Endothelial cell of umbilical vein (primary cell): ENCODE data around the gene NUS1. TPM values are rescaled to one million over a fixed set of nuclear protein-coding genes. Genes with fewer than 3 reads are reported as not detected.

Experiments
- BruUV-seq: library from RNA; stranded (reverse); fragments of 400-500 nt; replicated peaks from 2 replicates; lab custom pipeline; 2021; lab: Mats Ljungman, UMichigan
- CTCF ChIA-PET: fragments of 300-600, 350-600 bp; sonication (Branson Sonifier 250); formaldehyde crosslinking; loops from one replicate; lab custom pipeline; 2021; ENCODE audit warnings: antibody characterized with exemption, inconsistent platforms; lab: Charles Lee
- POLR2A ChIA-PET: fragments of 300-600, 350-600 bp; sonication (Branson Sonifier 250); formaldehyde crosslinking; loops from one replicate; lab custom pipeline; 2021; ENCODE audit warnings: antibody characterized with exemption, inconsistent platforms; lab: Charles Lee
- DNase-seq: peaks from one replicate; pipeline ENCODE4 v3.0.0-alpha.2; 2011; ENCODE audit warnings: low read depth, low spot score
- FAIRE-seq: peaks from 2 replicates; lab custom pipeline; 2011; peaks lifted over from hg19 to GRCh38; lab: Jason Lieb, UNC
- H2AFZ ChIP-seq: 2 replicates; pipeline ENCODE4 v1.6.0; 2012; ENCODE audit warnings: low read depth, low read length, control low read depth, inconsistent platforms
- H3K27ac ChIP-seq: 2 replicates; pipeline ENCODE4 v1.5.1; 2011; ENCODE audit warnings: low read depth, mild to moderate bottlenecking, control low read depth, low read length, moderate library complexity; ENCODE audit not compliant: insufficient read depth
- H3K27me3 ChIP-seq, 2 experiments: 2 replicates each; pipeline versions ENCODE4 v1.6.0 to v1.6.1; 2011; ENCODE audit warnings: low read length in 2 of 2, mixed read lengths in 1 of 2; ENCODE audit not compliant: control insufficient read depth in 2 of 2, insufficient read depth in 2 of 2
- H3K36me3 ChIP-seq, 2 experiments: 2 replicates in 1 of 2; 3 replicates in 1 of 2; pipeline ENCODE4 v1.5.1; 2011; ENCODE audit warnings: low read length in 2 of 2, mild to moderate bottlenecking in 1 of 2, moderate library complexity in 1 of 2; ENCODE audit not compliant: control insufficient read depth in 2 of 2, insufficient read depth in 2 of 2; ENCODE audit errors: extremely low read depth in 1 of 2
- H3K4me1 ChIP-seq: 3 replicates; pipeline ENCODE4 v1.5.1; 2011; ENCODE audit warnings: mild to moderate bottlenecking, low read length; ENCODE audit not compliant: control insufficient read depth, insufficient read depth; ENCODE audit errors: extremely low read depth
- H3K4me2 ChIP-seq: 2 replicates; pipeline ENCODE4 v1.6.1; 2011; ENCODE audit warnings: low read length, control low read depth, mixed read lengths; ENCODE audit not compliant: insufficient read depth
- H3K4me3 ChIP-seq, 3 experiments: fragments of 200-600 bp in 1 of 3; sonication (generic), shearing (Covaris generic) in 1 of 3; replicated peaks in 1 of 3; 2 replicates each; pipeline ENCODE4 v1.5.1; 2011 to 2016; ENCODE audit warnings: control low read depth in 3 of 3, low read length in 3 of 3, mild to moderate bottlenecking in 2 of 3, inconsistent platforms in 1 of 3, low read depth in 1 of 3, moderate library complexity in 1 of 3; ENCODE audit not compliant: insufficient read depth in 1 of 3
- H3K79me2 ChIP-seq: 2 replicates; pipeline ENCODE4 v1.6.0; 2012; ENCODE audit warnings: low read length, inconsistent platforms; ENCODE audit not compliant: control insufficient read depth, insufficient read depth
- H3K9ac ChIP-seq: replicated peaks from 2 replicates; pipeline ENCODE3; 2011; ENCODE audit warnings: low read length, control low read depth; ENCODE audit not compliant: insufficient read depth; ENCODE audit errors: extremely low read depth
- H3K9me1 ChIP-seq: replicated peaks from 3 replicates; pipeline ENCODE4 v1.6.0; 2011; ENCODE audit warnings: mild to moderate bottlenecking, low read length; ENCODE audit not compliant: control insufficient read depth, insufficient read depth; ENCODE audit errors: extremely low read depth
- H3K9me3 ChIP-seq: replicated peaks from 2 replicates; pipeline ENCODE4 v1.5.1; 2012; ENCODE audit warnings: low read length, inconsistent platforms; ENCODE audit not compliant: control insufficient read depth, insufficient read depth
- H4K20me1 ChIP-seq: replicated peaks from 2 replicates; pipeline ENCODE3; 2011; ENCODE audit warnings: mild to moderate bottlenecking, low read length; ENCODE audit not compliant: control insufficient read depth, insufficient read depth; ENCODE audit errors: extremely low read depth
- CTCF ChIP-seq, 2 donors: IDR thresholded peaks; 1 replicate in 1 of 2; 2 replicates in 1 of 2; pipeline ENCODE4 v1.5.1; 2011; ENCODE audit warnings: low read length in 2 of 2, mild to moderate bottlenecking in 2 of 2, moderate library complexity in 2 of 2, control low read depth in 1 of 2, inconsistent platforms in 1 of 2, low read depth in 1 of 2; ENCODE audit not compliant: insufficient read depth in 1 of 2; ENCODE audit errors: extremely low read depth in 1 of 2
- EZH2 ChIP-seq: IDR thresholded peaks from 2 replicates; pipeline ENCODE4 v1.6.1; 2012; ENCODE audit warnings: borderline replicate concordance, low read depth, mild to moderate bottlenecking, moderate library complexity, low read length, inconsistent platforms; ENCODE audit not compliant: severe bottlenecking
- FOS ChIP-seq: IDR thresholded peaks from 2 replicates; pipeline ENCODE4 v1.6.1; 2011; ENCODE audit warnings: mild to moderate bottlenecking, low read length, moderate library complexity, borderline replicate concordance; ENCODE audit not compliant: insufficient read depth
- GATA2 ChIP-seq: IDR thresholded peaks from 2 replicates; pipeline ENCODE4 v1.7.0; 2011; ENCODE audit warnings: low read depth, mild to moderate bottlenecking, moderate library complexity, mixed read lengths, low read length; ENCODE audit not compliant: insufficient read length, insufficient read depth
- JUN ChIP-seq: IDR thresholded peaks from 2 replicates; pipeline ENCODE4 v1.6.1; 2011; ENCODE audit warnings: borderline replicate concordance, low read depth; ENCODE audit not compliant: insufficient read length, insufficient read depth
- MYC ChIP-seq: IDR thresholded peaks from one replicate; pipeline ENCODE4 v1.6.1; 2011; ENCODE audit warnings: mild to moderate bottlenecking, low read depth, low read length
- POLR2A ChIP-seq: IDR thresholded peaks from 2 replicates; pipeline ENCODE4 v1.6.1; 2012; ENCODE audit warnings: low read depth, mild to moderate bottlenecking, control low read depth, low read length
- POLR2AphosphoS5 ChIP-seq: IDR thresholded peaks from 2 replicates; pipeline ENCODE4 v1.6.1; 2012; ENCODE audit warnings: low read depth, mild to moderate bottlenecking, control low read depth, low read length, moderate library complexity; ENCODE audit not compliant: insufficient read depth
- dilution Hi-C: fragments of 300-500 bp; cut with MboI; formaldehyde crosslinking; loops from one replicate; pipeline ENCODE4 v1.15.0; 2019; ENCODE audit warnings: low sequenced_read_pairs; ENCODE audit not compliant: extremely low pct_ligation_motif_present
- intact Hi-C: fragments of 100-400 bp; cut with micrococcal nuclease; formaldehyde crosslinking; loops from one replicate; pipeline ENCODE4 v1.10.0; 2022
- polyA plus RNA-seq, 4 experiments: library from polyadenylated mRNA; depleted of rRNA in 3 of 4; stranded (reverse) in 3 of 4; unstranded in 1 of 4; fragments of >200 nt; gene quantifications; 2 replicates each; pipeline versions ENCODE4 v1.2.1 to v1.2.3, GENCODE V29; 2011 to 2012; ENCODE audit warnings: missing spikeins in 1 of 4
- total RNA-seq: library from RNA; stranded (reverse); gene quantifications from 2 replicates; pipeline ENCODE4 v1.2.3, GENCODE V29; 2021
- TF ChIP-seq, protein P1 (sequence below): IDR thresholded peaks from 2 replicates; pipeline ENCODE4 v1.6.1; 2011; ENCODE audit not compliant: insufficient read depth, insufficient read length

NUS1 gene
- total and polyA plus RNA-seq, 2 donors (not counting 3 experiments of a cell fraction or from before 2014, with no cell fraction given): 9.5 to 33.4 TPM

DNA sequence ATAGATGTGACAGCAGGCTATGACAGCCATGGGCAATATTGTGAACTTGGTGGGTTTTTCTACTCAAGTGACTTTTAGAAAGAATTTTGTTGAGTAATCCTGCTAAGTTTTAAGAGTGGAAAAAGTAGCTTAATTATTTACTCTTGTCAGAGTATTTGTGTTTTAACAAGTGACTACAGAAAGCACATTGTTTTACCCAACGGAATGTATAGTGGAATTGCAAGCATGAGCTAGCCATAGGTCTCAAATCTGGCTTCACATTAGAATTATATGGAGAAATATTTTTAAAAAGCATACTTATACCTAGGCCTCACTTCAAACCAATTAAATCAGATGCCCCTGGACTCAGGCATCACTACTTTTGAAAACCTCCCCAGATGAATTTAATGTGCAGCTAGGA is 37.5 kb upstream of the NUS1 start:
- Histone ChIP-seq H4K20me1 (no peaks in the 10 kb centered on the region), H3K4me1 (no peaks in the 10 kb centered on the region), H3K9me3 (no peaks in the 10 kb centered on the region), H2AFZ (no peak overlapping the region), H3K9me1 (no peaks in the 10 kb centered on the region), H3K27ac (no peak overlapping the region), H3K79me2 (no peaks in the 10 kb centered on the region), H3K4me3 (no peak overlapping the region), H3K27me3 (no peaks in the 10 kb centered on the region), H3K4me2 (no peak overlapping the region), H3K36me3 (no peaks in the 10 kb centered on the region), H3K9ac (no peak overlapping the region)
- DNase-seq (no peak), FAIRE-seq (no peak)
- dilution Hi-C loops: no loop called here
- intact Hi-C loops: no loop called here
- ChIA-PET CTCF (interaction anchor here (0.7 kb wide), 1 partner anchor 64 kb away, joined by 3 read pairs; no protein-coding TSS in a partner anchor), POLR2A (no interaction called here)
- no TSS peak for BruUV-seq
- TF ChIP-seq GATA2 (no peak), JUN (no peak), POLR2A (no peak), MYC (no peak), CTCF (IDR thresholded peaks at IDR 0.05; ENCODE audit: extremely low read depth in 1 of 2, insufficient read depth in 1 of 2, low read depth in 1 of 2, low read length in 2 of 2) (no peak), POLR2AphosphoS5 (no peak), EZH2 (no peak), FOS (no peak)
- TF ChIP-seq, protein P1, sequence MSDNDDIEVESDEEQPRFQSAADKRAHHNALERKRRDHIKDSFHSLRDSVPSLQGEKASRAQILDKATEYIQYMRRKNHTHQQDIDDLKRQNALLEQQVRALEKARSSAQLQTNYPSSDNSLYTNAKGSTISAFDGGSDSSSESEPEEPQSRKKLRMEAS: no peak
